ENCODE data around the gene AFAP1L2. TPM values are rescaled to one million over a fixed set of nuclear protein-coding genes. Genes with fewer than 3 reads are reported as not detected.
A peak's percentile ranks its signal among the peaks of the same experiment; 100 is the strongest.
"Not testable (repeated sequence)": the region's sequence is repeated elsewhere in the genome, so short reads cannot be mapped to it uniquely, and the experiment has no call there.

The AFAP1L2 gene
- total RNA-seq, 2 donors from 2014 or later, result 1.5 to 1.8 TPM

DNA sequence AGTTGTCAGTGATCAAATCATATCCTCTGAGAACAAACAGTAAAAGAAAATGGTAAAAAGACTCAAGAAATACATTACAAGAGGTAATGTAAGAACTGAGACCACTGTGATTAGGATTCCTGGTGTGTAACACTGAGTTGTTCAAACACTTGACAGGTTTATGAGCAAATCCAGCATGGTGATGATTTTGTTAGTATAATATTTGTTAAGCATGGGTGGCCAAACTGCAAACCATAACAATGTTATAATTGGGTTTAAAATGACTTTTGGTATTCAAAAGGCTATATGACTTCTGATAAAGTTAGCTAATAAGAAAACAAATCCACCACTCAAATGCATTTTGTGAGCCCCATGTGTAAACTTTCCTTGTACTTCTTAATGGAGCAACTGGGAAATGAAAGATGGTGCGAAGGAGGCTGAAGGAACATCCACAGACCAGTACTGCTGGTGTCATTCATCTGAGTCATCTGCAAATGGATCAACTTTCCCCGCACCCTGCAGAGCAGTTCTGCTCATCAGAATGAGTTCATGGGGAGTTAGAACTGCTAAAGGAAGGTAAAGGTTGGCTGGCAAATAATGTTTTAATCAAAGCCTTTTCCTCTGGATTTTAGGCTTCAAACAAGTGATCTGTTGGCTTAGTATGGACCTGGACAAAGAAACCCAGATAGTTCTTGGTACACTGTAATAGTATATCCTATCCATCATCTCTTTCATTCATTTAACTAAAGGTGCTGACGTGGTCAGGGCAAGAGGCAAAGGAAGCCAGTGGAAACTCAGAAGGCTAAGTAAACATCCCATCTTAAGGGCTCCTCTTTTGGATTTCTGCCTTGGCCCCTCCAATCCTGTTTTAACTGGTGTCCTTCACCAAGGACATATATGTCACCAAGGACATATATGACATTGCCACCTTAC is 45.0 kb downstream of the AFAP1L2 start:
- ATAC-seq (replicated peaks in 1 of 2) (no peak), DNase-seq (no peak)
- peaks cover 15% of the 10 kb centered on the region for H3K27me3 Mint-ChIP-seq (ENCODE audit: low read depth)
- H3K4me3 Mint-ChIP-seq, result no peak overlapping the region
- H3K27ac Mint-ChIP-seq, result no peak overlapping the region
- no peaks in the 10 kb centered on the region for H3K36me3 Mint-ChIP-seq (ENCODE audit: insufficient read depth in 2 of 2)
- no peaks in the 10 kb centered on the region for H3K9me3 Mint-ChIP-seq
- peaks cover 11% of the 10 kb centered on the region for H3K4me1 Mint-ChIP-seq (ENCODE audit: low read depth)

DNA sequence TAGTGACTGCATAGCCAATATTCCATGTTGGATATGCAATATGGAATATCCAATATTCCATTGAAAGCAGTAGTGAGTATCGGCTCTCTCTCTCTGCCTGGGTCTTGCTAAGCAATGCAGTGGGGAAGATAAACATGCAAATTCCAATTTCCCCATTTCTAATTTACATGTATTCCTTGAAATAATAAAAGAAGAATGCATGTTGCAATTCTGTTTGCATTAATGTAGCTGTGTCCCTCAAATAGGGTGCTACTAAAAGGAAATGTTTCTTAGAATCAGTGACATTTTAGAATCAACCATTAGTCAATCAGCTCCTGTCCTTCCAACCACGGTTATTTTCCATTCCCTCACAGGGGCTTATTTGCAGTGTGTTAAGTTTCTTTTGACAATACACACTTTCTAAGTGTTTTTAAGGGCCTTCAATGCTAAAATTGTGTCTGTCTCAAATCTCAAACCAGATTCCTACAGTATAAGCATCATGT is 46.7 kb downstream of the AFAP1L2 start:
- H3K27me3 Mint-ChIP-seq (ENCODE audit: low read depth), result peaks cover 21% of the 10 kb centered on the region
- DNase-seq (no peak), ATAC-seq (replicated peaks in 1 of 2) (no peak)
- peaks cover 11% of the 10 kb centered on the region for H3K4me1 Mint-ChIP-seq (ENCODE audit: low read depth)
- H3K9me3 Mint-ChIP-seq, result no peaks in the 10 kb centered on the region
- no peak overlapping the region for H3K27ac Mint-ChIP-seq
- no peak overlapping the region for H3K4me3 Mint-ChIP-seq
- H3K36me3 Mint-ChIP-seq (ENCODE audit: insufficient read depth in 2 of 2), result no peaks in the 10 kb centered on the region

DNA sequence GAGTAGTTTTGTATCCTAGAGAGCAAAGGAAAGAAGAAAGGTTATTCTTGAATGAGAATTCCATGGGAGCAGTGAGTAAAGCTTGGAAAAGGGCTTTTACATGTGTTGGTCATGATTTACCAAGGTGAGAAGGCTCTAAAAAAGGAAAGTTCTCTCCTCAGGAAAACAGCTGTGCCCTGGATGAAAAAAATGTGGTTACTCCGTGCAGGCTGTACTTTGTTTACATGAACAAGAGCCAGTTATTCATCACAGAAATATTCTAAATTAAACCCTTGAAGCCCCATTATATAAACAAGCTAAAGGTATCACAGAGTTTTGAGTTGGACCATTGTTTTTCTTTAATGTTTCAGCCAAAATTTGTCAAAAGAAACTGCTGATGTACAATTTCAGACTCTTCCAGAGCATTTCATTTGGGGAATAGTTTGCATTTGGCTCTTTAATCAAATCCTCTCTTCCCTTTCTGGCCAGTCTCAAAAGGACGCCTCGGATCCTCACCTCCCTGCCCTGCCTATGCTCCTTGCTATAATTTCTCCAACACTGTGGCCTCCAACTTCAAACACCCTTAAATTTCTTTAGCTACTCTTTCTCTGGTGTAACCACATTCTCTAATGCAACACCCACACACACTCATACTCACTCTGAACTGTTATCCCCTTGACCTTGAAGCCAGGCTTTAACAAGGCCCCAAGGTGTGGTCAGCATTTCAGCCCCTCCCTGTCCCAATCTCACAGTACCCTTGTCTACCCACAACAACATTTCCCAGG is 47.4 kb downstream of the AFAP1L2 start:
- Mint-ChIP-seq H3K27ac (no peak overlapping the region), H3K4me3 (no peak overlapping the region), H3K4me1 (ENCODE audit: low read depth) (peaks cover 11% of the 10 kb centered on the region), H3K27me3 (ENCODE audit: low read depth) (peaks cover 21% of the 10 kb centered on the region), H3K9me3 (no peaks in the 10 kb centered on the region), H3K36me3 (ENCODE audit: insufficient read depth in 2 of 2) (no peaks in the 10 kb centered on the region)
- ATAC-seq (replicated peaks in 1 of 2) (no peak), DNase-seq (no peak)

DNA sequence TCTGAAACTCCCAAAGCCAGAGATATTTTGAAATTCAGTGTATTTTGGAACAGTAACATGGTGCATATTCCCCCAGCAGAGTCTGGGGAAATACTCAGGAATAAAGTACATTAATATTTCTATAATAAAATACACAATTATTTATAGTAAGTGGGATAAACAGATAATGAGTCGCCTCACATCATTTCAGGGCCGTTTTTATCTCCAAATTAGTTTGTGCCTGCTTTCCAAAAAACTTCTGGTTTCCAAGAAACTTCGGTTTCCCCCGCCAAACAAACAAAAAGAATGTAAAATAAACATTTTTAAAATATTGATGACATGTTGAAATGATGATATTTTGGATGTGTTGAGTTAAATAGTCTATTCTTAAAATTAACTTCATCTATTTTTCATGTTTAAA is 48.2 kb downstream of the AFAP1L2 start:
- H3K27me3 Mint-ChIP-seq (ENCODE audit: low read depth), result peaks cover 21% of the 10 kb centered on the region
- H3K9me3 Mint-ChIP-seq, result no peaks in the 10 kb centered on the region
- no peak overlapping the region for H3K27ac Mint-ChIP-seq
- no peak overlapping the region for H3K4me3 Mint-ChIP-seq
- peaks cover 11% of the 10 kb centered on the region for H3K4me1 Mint-ChIP-seq (ENCODE audit: low read depth)
- H3K36me3 Mint-ChIP-seq (ENCODE audit: insufficient read depth in 2 of 2), result no peaks in the 10 kb centered on the region
- ATAC-seq (replicated peaks in 1 of 2) (no peak), DNase-seq (no peak)

DNA sequence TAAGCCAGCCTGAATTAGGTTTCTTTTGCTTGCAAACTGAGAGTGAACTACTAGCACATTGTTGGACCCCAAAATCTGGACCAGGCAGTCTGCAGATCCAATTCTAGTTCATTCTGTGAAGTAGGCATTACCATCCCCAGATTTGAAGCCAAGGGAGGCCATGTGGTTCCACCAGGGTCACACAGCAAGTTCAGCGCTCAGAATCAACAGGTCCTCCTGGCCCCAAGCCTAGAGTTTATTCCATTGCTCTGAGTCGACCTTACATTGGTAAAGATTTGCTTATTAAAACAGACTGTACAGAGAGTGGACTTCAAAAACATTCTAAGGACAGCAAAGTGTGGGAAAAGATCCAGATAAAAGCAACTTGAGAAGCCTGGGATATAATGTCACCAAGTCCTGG is 50.9 kb downstream of the AFAP1L2 start:
- no peak for ATAC-seq (replicated peaks in 1 of 2)
- H3K36me3 Mint-ChIP-seq (ENCODE audit: insufficient read depth in 2 of 2), result no peaks in the 10 kb centered on the region
- DNase-seq, result no peak
- no peaks in the 10 kb centered on the region for H3K9me3 Mint-ChIP-seq
- no peak overlapping the region for H3K4me3 Mint-ChIP-seq
- H3K27me3 Mint-ChIP-seq (ENCODE audit: low read depth), result peaks cover 21% of the 10 kb centered on the region
- peaks cover 11% of the 10 kb centered on the region for H3K4me1 Mint-ChIP-seq (ENCODE audit: low read depth)
- H3K27ac Mint-ChIP-seq, result no peak overlapping the region

DNA sequence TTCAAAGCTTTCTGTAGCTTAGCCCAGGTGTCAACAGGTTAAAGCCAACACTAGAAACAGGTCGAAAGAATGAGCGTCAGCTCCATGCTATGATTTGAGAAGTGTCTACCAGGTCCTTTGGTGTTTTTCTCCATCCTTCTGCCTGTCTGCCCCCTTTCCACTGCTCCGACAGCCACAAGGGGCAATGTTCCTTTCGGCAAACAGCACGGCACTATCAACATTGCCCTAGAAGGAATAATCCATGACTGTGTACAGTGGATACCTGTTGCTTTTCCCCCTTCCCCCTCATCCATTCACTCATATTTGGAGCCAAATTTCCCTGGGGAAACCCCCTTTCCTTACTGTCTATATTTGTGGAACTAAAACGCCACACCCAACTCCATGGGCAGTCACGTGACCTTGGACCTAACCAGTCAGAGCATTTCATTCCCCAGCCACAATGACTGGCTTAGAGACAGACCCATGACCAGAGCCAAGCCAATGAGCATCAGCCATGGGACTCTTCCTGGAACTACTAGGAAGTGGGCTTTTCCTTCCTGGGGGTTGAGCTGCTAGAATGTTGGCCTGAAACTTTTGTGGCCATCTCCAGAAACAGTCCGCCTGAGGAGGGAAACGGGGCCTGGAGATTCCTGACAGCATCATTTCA is 51.5 kb downstream of the AFAP1L2 start:
- Mint-ChIP-seq H3K4me3 (no peak overlapping the region), H3K36me3 (ENCODE audit: insufficient read depth in 2 of 2) (no peaks in the 10 kb centered on the region), H3K4me1 (ENCODE audit: low read depth) (peaks cover 9% of the 10 kb centered on the region), H3K9me3 (no peaks in the 10 kb centered on the region), H3K27me3 (ENCODE audit: low read depth) (peaks cover 19% of the 10 kb centered on the region), H3K27ac (no peak overlapping the region)
- ATAC-seq (replicated peaks in 1 of 2) (no peak), DNase-seq (no peak)

DNA sequence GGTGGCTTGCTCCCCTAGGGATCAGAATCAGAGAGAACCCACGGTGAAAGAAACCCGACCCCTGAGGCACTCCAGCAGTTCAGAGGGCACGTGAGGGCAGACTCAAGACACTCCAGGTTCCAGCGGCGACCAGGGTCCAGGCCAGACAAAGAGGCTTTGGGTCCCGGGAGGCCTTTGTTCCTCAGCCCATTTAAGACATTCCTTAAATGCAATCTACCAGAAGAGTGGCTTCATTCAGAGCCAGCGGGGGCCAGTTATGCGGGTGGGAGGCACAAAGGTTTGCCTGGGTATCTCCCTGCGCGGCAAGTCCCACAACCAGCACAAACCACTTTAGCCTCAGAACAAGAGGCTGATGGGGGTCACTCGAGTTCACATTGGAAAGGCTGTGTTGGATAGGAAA is 53.6 kb downstream of the AFAP1L2 start:
- DNase-seq, result no peak
- Mint-ChIP-seq H3K9me3 (no peaks in the 10 kb centered on the region), H3K27ac (no peak overlapping the region), H3K4me1 (ENCODE audit: low read depth) (no peaks in the 10 kb centered on the region), H3K36me3 (ENCODE audit: insufficient read depth in 2 of 2) (no peaks in the 10 kb centered on the region), H3K27me3 (ENCODE audit: low read depth) (peaks cover 10% of the 10 kb centered on the region), H3K4me3 (no peak overlapping the region)
- ATAC-seq (replicated peaks in 1 of 2), result no peak

DNA sequence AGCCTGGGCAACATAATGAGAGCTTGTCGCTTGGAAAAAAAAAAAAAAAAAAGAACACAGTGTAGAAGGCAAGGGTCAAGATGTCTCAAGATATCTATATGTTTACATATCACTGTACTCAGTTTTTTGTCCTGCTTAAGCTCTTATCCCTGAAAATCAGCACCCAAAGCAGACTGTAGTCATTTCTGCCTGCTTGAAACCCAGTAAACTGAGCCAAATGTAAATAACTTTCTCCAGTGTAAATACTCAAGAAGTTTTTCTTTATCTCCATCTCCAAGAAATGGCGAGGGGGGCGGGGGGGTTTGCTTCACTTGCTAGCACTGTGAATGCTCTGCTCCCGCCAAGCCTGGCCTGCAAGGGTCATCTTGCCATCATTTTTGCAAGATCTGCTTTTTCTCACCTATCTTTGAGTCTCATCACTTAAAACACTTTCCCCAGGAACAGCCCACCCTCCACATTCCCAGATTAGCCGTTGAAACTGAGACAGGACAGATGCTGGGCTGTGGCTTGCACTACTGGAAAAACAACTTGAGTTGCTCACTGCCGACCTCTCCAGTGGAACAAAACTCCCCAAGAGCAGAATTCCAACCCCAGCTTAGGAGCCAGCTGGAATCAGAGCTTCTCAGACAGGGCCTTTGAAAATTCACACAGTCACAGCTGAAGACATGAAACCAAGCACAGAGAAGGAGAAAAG is 54.6 kb downstream of the AFAP1L2 start:
- Mint-ChIP-seq H3K9me3 (no peaks in the 10 kb centered on the region), H3K27ac (no peak overlapping the region), H3K4me1 (ENCODE audit: low read depth) (no peaks in the 10 kb centered on the region), H3K27me3 (ENCODE audit: low read depth) (peaks cover 6% of the 10 kb centered on the region), H3K4me3 (no peak overlapping the region), H3K36me3 (ENCODE audit: insufficient read depth in 2 of 2) (no peaks in the 10 kb centered on the region)
- no peak for DNase-seq
- no peak for ATAC-seq (replicated peaks in 1 of 2)

DNA sequence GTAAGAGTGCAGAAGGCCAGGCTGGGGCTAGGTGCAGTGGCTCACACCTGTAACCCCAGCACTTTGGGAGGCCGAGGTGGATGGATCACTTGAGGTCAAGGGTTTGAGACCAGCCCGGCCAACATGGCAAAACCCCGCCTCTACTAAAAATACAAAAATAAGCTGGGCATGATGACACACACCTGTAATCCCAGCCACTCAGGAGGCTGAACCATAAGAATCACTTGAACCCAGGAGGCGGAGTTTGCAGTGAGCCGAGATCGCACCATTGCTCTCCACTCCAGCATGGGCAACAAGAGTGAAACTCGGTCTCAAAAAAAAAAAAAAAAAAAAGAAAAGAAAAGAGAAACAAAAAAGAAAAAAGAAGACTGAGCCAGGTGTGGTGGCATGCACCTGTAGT is 55.2 kb downstream of the AFAP1L2 start:
- H3K4me3 Mint-ChIP-seq; ATAC-seq (replicated peaks in 1 of 2); H3K4me1 Mint-ChIP-seq (ENCODE audit: low read depth); H3K36me3 Mint-ChIP-seq (ENCODE audit: insufficient read depth in 2 of 2); DNase-seq; H3K9me3 Mint-ChIP-seq; H3K27ac Mint-ChIP-seq; H3K27me3 Mint-ChIP-seq (ENCODE audit: low read depth): not testable (repeated sequence)

DNA sequence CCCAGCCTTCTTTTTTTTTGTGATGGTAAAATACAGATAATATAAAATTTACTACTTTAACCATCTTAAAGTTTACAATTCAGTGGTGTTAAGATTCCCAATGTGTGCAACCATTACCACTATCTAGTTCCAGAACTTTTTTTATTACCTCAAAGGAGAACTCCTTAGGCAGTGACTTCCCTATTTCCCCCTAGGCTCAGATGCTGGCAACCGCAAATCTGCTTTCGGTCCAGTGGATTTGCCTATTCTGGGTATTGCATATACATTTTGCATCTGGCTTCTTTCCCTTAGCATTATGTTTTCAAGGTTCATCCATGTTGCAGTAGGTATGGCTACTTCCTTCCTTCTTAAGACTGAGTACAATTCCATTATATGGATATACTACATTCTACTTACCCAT is 56.5 kb downstream of the AFAP1L2 start:
- ATAC-seq (replicated peaks in 1 of 2) (no peak), DNase-seq (no peak)
- no peaks in the 10 kb centered on the region for H3K9me3 Mint-ChIP-seq
- H3K4me1 Mint-ChIP-seq (ENCODE audit: low read depth), result no peaks in the 10 kb centered on the region
- no peak overlapping the region for H3K27ac Mint-ChIP-seq
- H3K27me3 Mint-ChIP-seq (ENCODE audit: low read depth), result no peaks in the 10 kb centered on the region
- no peak overlapping the region for H3K4me3 Mint-ChIP-seq
- no peaks in the 10 kb centered on the region for H3K36me3 Mint-ChIP-seq (ENCODE audit: insufficient read depth in 2 of 2)

DNA sequence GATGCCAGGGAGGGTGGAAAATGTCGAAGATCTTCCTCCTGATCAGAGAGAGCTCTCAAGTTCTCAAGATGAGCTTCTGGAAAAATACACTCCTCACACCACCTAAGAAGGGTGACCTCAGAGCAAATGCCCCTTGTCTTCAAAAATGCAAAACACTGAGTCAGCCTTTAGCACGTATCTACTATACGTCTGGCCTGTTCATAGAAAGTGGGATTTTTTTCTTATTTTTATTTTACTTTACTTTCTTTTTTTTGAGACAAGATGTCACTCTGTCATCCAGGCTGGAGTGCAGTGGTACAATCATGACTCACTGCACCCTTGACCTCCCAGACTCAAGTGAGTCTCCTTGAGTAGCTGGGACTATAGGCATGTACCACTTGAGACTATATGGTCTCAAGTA is 57.1 kb downstream of the AFAP1L2 start:
- no peak overlapping the region for H3K27ac Mint-ChIP-seq
- peak; percentile 32 to 55 for ATAC-seq (replicated peaks in 1 of 2)
- no peak for DNase-seq
- no peaks in the 10 kb centered on the region for H3K9me3 Mint-ChIP-seq
- no peaks in the 10 kb centered on the region for H3K27me3 Mint-ChIP-seq (ENCODE audit: low read depth)
- no peaks in the 10 kb centered on the region for H3K4me1 Mint-ChIP-seq (ENCODE audit: low read depth)
- H3K4me3 Mint-ChIP-seq, result no peak overlapping the region
- H3K36me3 Mint-ChIP-seq (ENCODE audit: insufficient read depth in 2 of 2), result no peaks in the 10 kb centered on the region

DNA sequence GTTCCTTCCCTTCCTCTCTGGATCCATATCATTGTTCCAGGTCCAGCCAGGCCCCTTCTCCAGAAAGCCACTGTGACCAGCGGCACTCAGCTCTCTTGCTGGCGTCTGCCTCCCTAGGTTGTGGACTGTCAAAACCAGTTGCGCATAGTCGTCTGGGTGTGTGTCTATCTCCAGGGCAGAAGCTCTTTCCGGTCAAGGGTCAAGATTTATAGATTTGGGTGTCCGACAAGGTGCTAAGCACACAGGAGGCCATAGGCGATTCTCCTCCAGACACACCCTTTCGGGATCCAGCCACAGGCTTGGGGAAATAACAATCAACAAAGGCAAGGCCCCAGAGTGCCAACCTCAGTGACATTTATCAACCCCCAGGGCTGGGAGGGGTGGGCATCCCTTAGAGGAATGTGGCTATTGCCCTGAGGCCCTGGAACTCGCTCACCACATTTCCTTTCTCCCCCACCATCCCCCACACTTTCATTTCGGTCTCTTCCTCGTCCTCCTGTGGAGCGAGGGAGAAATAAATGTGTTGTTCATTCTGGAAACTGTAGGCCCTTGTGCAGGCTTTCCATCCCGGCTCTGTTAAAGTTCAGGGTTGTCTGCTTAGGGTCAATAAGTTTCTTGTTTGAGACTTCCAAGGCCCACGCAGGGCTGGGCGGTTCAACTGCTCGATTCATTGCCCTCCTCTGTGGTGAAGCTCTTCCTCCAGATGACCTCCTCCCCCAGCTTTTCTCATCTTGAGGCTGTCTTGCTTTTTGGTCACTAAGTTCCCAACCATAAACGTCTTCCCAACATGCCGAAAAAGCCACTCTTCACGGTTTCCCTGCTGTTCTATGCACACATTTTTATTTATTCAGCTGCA is 57.9 kb downstream of the AFAP1L2 start:
- Mint-ChIP-seq H3K9me3 (no peaks in the 10 kb centered on the region), H3K36me3 (ENCODE audit: insufficient read depth in 2 of 2) (no peaks in the 10 kb centered on the region), H3K4me1 (ENCODE audit: low read depth) (no peaks in the 10 kb centered on the region), H3K27ac (no peak overlapping the region), H3K4me3 (no peak overlapping the region), H3K27me3 (ENCODE audit: low read depth) (no peaks in the 10 kb centered on the region)
- DNase-seq (no peak), ATAC-seq (replicated peaks in 1 of 2) (no peak)

All from activated T-cell treated with anti-CD3 and anti-CD28 coated beads, Interleukin-2, amount 50 U/mL, for 72 hours (primary cell).